Mesendoderm (in vitro differentiated cells): ENCODE results near the gene GNB4.

ENCODE experiments used
- DNase-seq: peaks from one replicate; pipeline ENCODE4 v3.0.0; 2013
- H2AK5ac ChIP-seq: 2 replicates; pipeline ENCODE4 v1.6.1; 2013; ENCODE audit warnings: low read length, inconsistent platforms
- H2BK120ac ChIP-seq: 2 replicates; pipeline ENCODE4 v1.6.1; 2013; ENCODE audit warnings: low read depth, mild to moderate bottlenecking, low read length, moderate library complexity, mixed read lengths
- H2BK15ac ChIP-seq: replicated peaks from 2 replicates; pipeline ENCODE4 v1.6.1; 2013; ENCODE audit warnings: low read depth, mild to moderate bottlenecking, moderate library complexity
- H2BK5ac ChIP-seq: 2 replicates; pipeline ENCODE4 v1.6.1; 2013; ENCODE audit warnings: low read length, inconsistent platforms
- H3K18ac ChIP-seq: 2 replicates; pipeline ENCODE4 v1.6.1; 2013; ENCODE audit warnings: mild to moderate bottlenecking, low read length, mixed read lengths
- H3K23ac ChIP-seq: one replicate; pipeline ENCODE4 v1.6.1; 2013; ENCODE audit warnings: low read length
- H3K27ac ChIP-seq: 2 replicates; pipeline ENCODE4 v1.5.1; 2013; ENCODE audit warnings: low read depth, mild to moderate bottlenecking, inconsistent platforms, low read length, moderate library complexity
- H3K27me3 ChIP-seq: 2 replicates; pipeline ENCODE4 v1.6.1; 2013; ENCODE audit warnings: low read length, control low read depth, mild to moderate bottlenecking, inconsistent platforms; ENCODE audit not compliant: insufficient read depth, poor library complexity
- H3K36me3 ChIP-seq: 2 replicates; pipeline ENCODE4 v1.6.1; 2013; ENCODE audit warnings: low read length, inconsistent platforms; ENCODE audit not compliant: control insufficient read depth, insufficient read depth
- H3K4ac ChIP-seq: one replicate; pipeline ENCODE4 v1.6.1; 2013; ENCODE audit warnings: low read depth, mild to moderate bottlenecking, low read length, moderate library complexity
- H3K4me1 ChIP-seq: 2 replicates; pipeline ENCODE4 v1.6.1; 2013; ENCODE audit warnings: low read depth, low read length, inconsistent platforms; ENCODE audit not compliant: control insufficient read depth
- H3K4me2 ChIP-seq: 2 replicates; pipeline ENCODE4 v1.6.1; 2013; ENCODE audit warnings: low read length
- H3K4me3 ChIP-seq: 2 replicates; pipeline ENCODE4 v1.5.1; 2013; ENCODE audit warnings: mild to moderate bottlenecking, low read length
- H3K56ac ChIP-seq: one replicate; pipeline ENCODE4 v1.6.1; 2013; ENCODE audit warnings: low read length
- H3K79me1 ChIP-seq: 2 replicates; pipeline ENCODE4 v1.6.1; 2013; ENCODE audit warnings: low read length, inconsistent platforms
- H3K79me2 ChIP-seq: 2 replicates; pipeline ENCODE4 v1.6.1; 2013; ENCODE audit warnings: mild to moderate bottlenecking, low read length; ENCODE audit not compliant: control insufficient read depth, insufficient read depth
- H3K9ac ChIP-seq: 2 replicates; pipeline ENCODE4 v1.6.1; 2013; ENCODE audit warnings: low read length, inconsistent platforms
- H4K5ac ChIP-seq: one replicate; pipeline ENCODE4 v1.6.1; 2013; ENCODE audit warnings: low read length
- H4K8ac ChIP-seq: one replicate; pipeline ENCODE4 v1.6.1; 2013; ENCODE audit warnings: low read depth, mild to moderate bottlenecking, control low read depth, low read length, moderate library complexity
- WGBS: extraction: QIAGEN DNeasy Blood & Tissue Kit; methylation state at CpG from one replicate; pipeline ENCODE4 v1.1.7; 2013; ENCODE audit warnings: low lambda C conversion rate, missing lambda C conversion rate; ENCODE audit not compliant: insufficient coverage; ENCODE audit errors: extremely low coverage; 5-methylcytosine and 5-hydroxymethylcytosine counted together

The GNB4 gene

GRCh38 chr3:179476215-179476614, 24.9 kb upstream of the GNB4 start:
- Histone ChIP-seq H3K23ac (no peak overlapping the region), H2BK15ac (no peak overlapping the region), H3K79me2 (no peaks in the 10 kb centered on the region), H4K5ac (no peak overlapping the region), H4K8ac (no peak overlapping the region), H3K4me2 (no peak overlapping the region), H3K56ac (no peak overlapping the region), H3K4me3 (no peak overlapping the region), H3K79me1 (no peaks in the 10 kb centered on the region), H3K36me3 (no peaks in the 10 kb centered on the region), H3K18ac (no peak overlapping the region), H3K27ac (no peak overlapping the region), H3K4ac (no peak overlapping the region), H3K4me1 (no peaks in the 10 kb centered on the region), H3K27me3 (no peaks in the 10 kb centered on the region), H3K9ac (no peak overlapping the region), H2AK5ac (no peak overlapping the region), H2BK5ac (no peak overlapping the region), H2BK120ac (no peak overlapping the region)
- WGBS, result no CpG with 5 or more reads among the region's 2 CpGs
- DNase-seq, result peak; percentile 8

GRCh38 chr3:179474480-179474879, 23.2 kb upstream of the GNB4 start:
- Histone ChIP-seq H3K4me1 (peaks cover 3% of the 10 kb centered on the region), H2BK120ac (no peak overlapping the region), H3K4ac (no peak overlapping the region), H2BK5ac (no peak overlapping the region), H2BK15ac (no peak overlapping the region), H3K36me3 (no peaks in the 10 kb centered on the region), H3K79me1 (no peaks in the 10 kb centered on the region), H3K27me3 (no peaks in the 10 kb centered on the region), H3K23ac (no peak overlapping the region), H3K4me2 (no peak overlapping the region), H3K9ac (no peak overlapping the region), H4K8ac (no peak overlapping the region), H3K79me2 (no peaks in the 10 kb centered on the region), H3K4me3 (no peak overlapping the region), H3K27ac (no peak overlapping the region), H3K56ac (no peak overlapping the region), H2AK5ac (no peak overlapping the region), H3K18ac (no peak overlapping the region), H4K5ac (no peak overlapping the region)
- no peak for DNase-seq

- H3K56ac ChIP-seq, result no peak overlapping the region
- H3K18ac ChIP-seq, result no peak overlapping the region
- no peak overlapping the region for H3K27ac ChIP-seq
- no peak overlapping the region for H2BK5ac ChIP-seq
- H2BK15ac ChIP-seq, result no peak overlapping the region
- H3K9ac ChIP-seq, result no peak overlapping the region
- no peaks in the 10 kb centered on the region for H3K79me1 ChIP-seq
- no peak for DNase-seq
- no peak overlapping the region for H3K23ac ChIP-seq
- H3K27me3 ChIP-seq, result no peaks in the 10 kb centered on the region
- H2BK120ac ChIP-seq, result no peak overlapping the region
- no peak overlapping the region for H4K5ac ChIP-seq
- H3K36me3 ChIP-seq, result no peaks in the 10 kb centered on the region
- no peak overlapping the region for H3K4ac ChIP-seq
- H3K4me2 ChIP-seq, result no peak overlapping the region
- H4K8ac ChIP-seq, result no peak overlapping the region
- no peaks in the 10 kb centered on the region for H3K79me2 ChIP-seq
- no CpG with 5 or more reads among the region's 4 CpGs for WGBS
- peaks cover 3% of the 10 kb centered on the region for H3K4me1 ChIP-seq
- no peak overlapping the region for H3K4me3 ChIP-seq
- no peak overlapping the region for H2AK5ac ChIP-seq
These were observed 22.3 kb upstream of the GNB4 start for GRCh38 chr3:179473565-179473964.

GRCh38 chr3:179464323-179465092, 13.2 kb upstream of the GNB4 start:
- Histone ChIP-seq H2BK120ac (no peak overlapping the region), H3K27me3 (no peaks in the 10 kb centered on the region), H4K8ac (no peak overlapping the region), H3K27ac (no peak overlapping the region), H3K79me1 (no peaks in the 10 kb centered on the region), H3K18ac (no peak overlapping the region), H3K4me2 (no peak overlapping the region), H3K4ac (peak overlapping the region; percentile 93), H3K79me2 (no peaks in the 10 kb centered on the region), H3K4me3 (no peak overlapping the region), H2BK5ac (no peak overlapping the region), H4K5ac (no peak overlapping the region), H2AK5ac (no peak overlapping the region), H3K4me1 (no peaks in the 10 kb centered on the region), H2BK15ac (no peak overlapping the region), H3K23ac (no peak overlapping the region), H3K36me3 (no peaks in the 10 kb centered on the region), H3K56ac (peak overlapping the region; percentile 37), H3K9ac (no peak overlapping the region)
- WGBS, result no CpG with 5 or more reads among the region's 19 CpGs
- peak; percentile 52 for DNase-seq

- Histone ChIP-seq H3K9ac (no peak overlapping the region), H3K18ac (no peak overlapping the region), H3K4me1 (no peaks in the 10 kb centered on the region), H3K36me3 (no peaks in the 10 kb centered on the region), H3K79me1 (no peaks in the 10 kb centered on the region), H3K4me2 (no peak overlapping the region), H2BK15ac (no peak overlapping the region), H3K79me2 (no peaks in the 10 kb centered on the region), H3K23ac (no peak overlapping the region), H3K56ac (no peak overlapping the region), H2AK5ac (no peak overlapping the region), H3K4me3 (no peak overlapping the region), H3K27ac (no peak overlapping the region), H4K5ac (no peak overlapping the region), H2BK5ac (no peak overlapping the region), H2BK120ac (no peak overlapping the region), H3K27me3 (no peaks in the 10 kb centered on the region), H4K8ac (no peak overlapping the region), H3K4ac (no peak overlapping the region)
- whole genome bisulfite sequencing, result no CpG with 5 or more reads among the region's 1 CpG
- DNase-seq, result no peak
These were observed 12.0 kb upstream of the GNB4 start for GRCh38 chr3:179463319-179463718.

GRCh38 chr3:179460260-179460659, 9.0 kb upstream of the GNB4 start:
- Histone ChIP-seq H3K79me2 (no peaks in the 10 kb centered on the region), H3K18ac (no peak overlapping the region), H3K27me3 (no peaks in the 10 kb centered on the region), H3K4me1 (no peaks in the 10 kb centered on the region), H3K79me1 (no peaks in the 10 kb centered on the region), H4K5ac (no peak overlapping the region), H3K36me3 (no peaks in the 10 kb centered on the region), H3K56ac (no peak overlapping the region), H2BK5ac (no peak overlapping the region), H2BK120ac (no peak overlapping the region), H3K4ac (no peak overlapping the region), H4K8ac (no peak overlapping the region), H3K9ac (no peak overlapping the region), H3K4me3 (no peak overlapping the region), H2AK5ac (no peak overlapping the region), H3K23ac (no peak overlapping the region), H3K27ac (no peak overlapping the region), H2BK15ac (no peak overlapping the region), H3K4me2 (no peak overlapping the region)
- no peak for DNase-seq
